Urothelium cell line (cell line): ENCODE data around the gene HLA-E.

Experiments used
- DNase-seq: peaks from one replicate; pipeline ENCODE4 v3.0.0; 2011; ENCODE audit warnings: low spot score, mixed read lengths
- FAIRE-seq: peaks from 2 replicates; lab custom pipeline; 2011; peaks lifted over from hg19 to GRCh38; lab: Jason Lieb, UNC

The HLA-E gene

GRCh38 chr6:30533460-30534294 lies 44.4 kb downstream of the HLA-E start:
- DNase-seq: no peak
- no peak for FAIRE-seq

DNA sequence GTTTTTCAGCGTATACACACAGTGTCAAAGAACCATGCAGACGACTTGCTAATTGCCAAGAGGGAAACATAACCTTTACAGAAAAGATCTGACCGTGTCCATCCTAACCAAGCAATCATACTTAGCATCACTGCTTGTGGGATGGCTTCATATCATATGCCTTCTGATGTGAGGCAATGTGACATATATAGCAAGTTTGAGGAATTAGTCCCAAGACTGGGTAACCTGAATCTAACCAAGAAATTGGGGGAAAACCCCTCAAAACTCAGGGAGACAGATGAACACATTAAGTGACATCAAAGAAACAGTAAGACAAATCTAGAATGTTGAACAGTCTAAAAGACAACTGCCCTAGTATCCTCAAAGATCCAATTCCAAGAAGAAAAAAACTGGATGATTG lies 48.6 kb downstream of the HLA-E start:
- DNase-seq (no peak), FAIRE-seq (no peak)

DNA sequence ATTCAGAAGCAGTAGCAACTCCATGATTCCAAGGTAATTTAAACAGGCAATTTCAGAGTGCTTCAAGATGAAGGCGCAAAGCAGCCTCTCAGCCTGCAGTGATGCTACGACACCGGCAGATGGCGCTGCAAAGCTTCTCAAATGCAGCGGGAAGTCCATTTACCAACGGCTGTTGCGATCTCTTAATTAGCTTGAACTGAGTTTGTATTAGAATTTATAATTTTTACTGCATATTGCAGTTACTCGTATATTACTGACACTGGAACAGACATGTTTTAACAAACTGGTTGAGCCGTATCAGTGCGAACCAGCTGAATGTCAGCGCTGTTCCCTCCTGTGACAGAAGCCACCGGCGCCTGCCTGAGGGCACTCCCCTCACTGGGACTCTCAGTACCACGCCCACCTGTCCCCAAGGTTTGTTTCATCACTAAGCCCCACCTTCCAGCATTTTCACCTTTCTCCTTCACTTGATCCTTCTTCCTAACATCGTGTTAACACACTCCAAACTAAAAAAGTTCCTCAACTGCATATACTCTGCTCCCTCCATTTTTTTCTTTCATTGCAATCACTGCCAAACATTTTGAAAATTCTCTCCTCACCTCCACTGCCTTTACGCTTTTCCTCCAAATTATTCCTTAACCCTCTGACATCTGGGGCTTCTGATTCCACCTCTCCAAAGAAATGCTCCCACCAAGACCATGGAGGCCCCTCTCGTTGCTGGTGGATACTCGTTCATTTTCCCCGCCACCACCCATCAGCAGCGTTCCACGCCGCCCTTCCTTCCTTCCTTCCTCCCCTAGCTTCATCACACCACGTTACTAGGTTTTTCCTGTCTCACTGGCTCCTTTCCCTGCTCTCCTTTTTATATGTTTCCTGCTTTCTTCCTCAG lies 52.5 kb downstream of the HLA-E start:
- DNase-seq (peak; percentile 75), FAIRE-seq (peak; percentile 20)

GRCh38 chr6:30542404-30542725 lies 53.1 kb downstream of the HLA-E start:
- FAIRE-seq (no peak), DNase-seq (no peak)

GRCh38 chr6:30542915-30543314 lies 53.6 kb downstream of the HLA-E start:
- FAIRE-seq: no peak

More at GRCh38 chr6:30542915-30543314, 53.6 kb downstream of the HLA-E start:
- DNase-seq: no peak
